ENCODE results near the gene MYT1. TPM values are rescaled to one million over a fixed set of nuclear protein-coding genes. Genes with fewer than 3 reads are reported as not detected.
A peak's percentile ranks its signal among the peaks of the same experiment; 100 is the strongest.

The MYT1 gene
- polyA plus RNA-seq, 1 donor: 0.13 TPM

- DNase-seq (ENCODE audit: low read depth): no peak
Observed at GRCh38 chr20:64153861-64154589, 10.2 kb upstream of the MYT1 start.

- DNase-seq (ENCODE audit: low read depth): no peak
Observed at GRCh38 chr20:64154590-64155257, 9.5 kb upstream of the MYT1 start.

GRCh38 chr20:64155258-64156135 lies 8.8 kb upstream of the MYT1 start:
- DNase-seq (ENCODE audit: low read depth): no peak

GRCh38 chr20:64156136-64156885 lies 7.9 kb upstream of the MYT1 start:
- DNase-seq (ENCODE audit: low read depth): no peak

GRCh38 chr20:64156886-64157875 lies 7.1 kb upstream of the MYT1 start:
- DNase-seq (ENCODE audit: low read depth): no peak

GRCh38 chr20:64157878-64158277 lies 6.4 kb upstream of the MYT1 start:
- no peak for DNase-seq (ENCODE audit: low read depth)

GRCh38 chr20:64158346-64159285 lies 5.6 kb upstream of the MYT1 start:
- no peak for DNase-seq (ENCODE audit: low read depth)

GRCh38 chr20:64159286-64159680 lies 5.0 kb upstream of the MYT1 start:
- DNase-seq (ENCODE audit: low read depth): no peak

- no peak for DNase-seq (ENCODE audit: low read depth)
Observed at GRCh38 chr20:64159711-64160110, 4.5 kb upstream of the MYT1 start.

GRCh38 chr20:64160118-64160517 lies 4.1 kb upstream of the MYT1 start:
- no peak for DNase-seq (ENCODE audit: low read depth)

GRCh38 chr20:64160526-64161355 lies 3.5 kb upstream of the MYT1 start:
- no peak for DNase-seq (ENCODE audit: low read depth)

- peak; percentile 19 for DNase-seq (ENCODE audit: low read depth)
Observed at GRCh38 chr20:64161356-64162238, 2.7 kb upstream of the MYT1 start.

GRCh38 chr20:64162239-64162910 lies 1.9 kb upstream of the MYT1 start:
- DNase-seq (ENCODE audit: low read depth): no peak

- no peak for DNase-seq (ENCODE audit: low read depth)
Observed at GRCh38 chr20:64163776-64164122, 503 bp upstream of the MYT1 start.

GRCh38 chr20:64165866-64166600 lies 1.8 kb downstream of the MYT1 start:
- DNase-seq (ENCODE audit: low read depth): no peak
